T-helper 22 cell (primary cell): ENCODE measurements around the gene PNMA3.
"Not testable (repeated sequence)": the region's sequence is repeated elsewhere in the genome, so short reads cannot be mapped to it uniquely, and the experiment has no call there.

Experiments used
- DNase-seq: peaks from one replicate; pipeline ENCODE4 v3.0.0-alpha.2; 2020; ENCODE audit warnings: low read depth

Gene PNMA3

DNA sequence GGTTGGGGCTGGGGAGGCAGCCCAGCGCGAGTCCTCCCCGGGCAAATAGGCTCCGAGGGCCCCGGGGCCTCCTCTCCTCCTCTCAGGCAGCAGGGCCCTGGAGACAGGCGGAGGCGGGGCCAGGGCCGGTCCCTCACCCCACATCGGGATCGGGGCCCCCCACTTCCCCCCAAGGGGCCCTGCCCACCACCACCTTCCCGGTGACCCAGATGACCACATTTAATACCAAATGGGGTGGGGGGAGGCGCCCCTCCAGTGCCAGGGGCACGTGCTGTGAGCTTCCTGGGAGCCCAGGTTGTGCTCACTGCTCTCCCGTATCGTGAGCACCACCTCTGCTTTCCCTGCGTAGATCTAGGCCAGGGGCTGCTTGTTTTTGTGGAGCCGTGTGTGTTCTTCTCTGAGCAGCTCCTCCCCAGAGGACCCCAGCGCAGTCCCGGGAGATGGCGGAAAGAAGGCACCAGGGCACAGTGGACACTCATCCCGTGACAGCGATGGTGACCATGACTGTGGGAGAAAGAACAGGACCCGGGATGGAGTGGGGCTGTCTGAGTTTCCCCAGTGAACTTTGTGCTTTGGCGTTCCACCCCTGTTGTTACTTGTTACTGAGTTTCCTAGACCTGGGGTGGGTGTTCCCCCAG, 18.1 kb downstream of the PNMA3 start:
- DNase-seq = no peak

DNA sequence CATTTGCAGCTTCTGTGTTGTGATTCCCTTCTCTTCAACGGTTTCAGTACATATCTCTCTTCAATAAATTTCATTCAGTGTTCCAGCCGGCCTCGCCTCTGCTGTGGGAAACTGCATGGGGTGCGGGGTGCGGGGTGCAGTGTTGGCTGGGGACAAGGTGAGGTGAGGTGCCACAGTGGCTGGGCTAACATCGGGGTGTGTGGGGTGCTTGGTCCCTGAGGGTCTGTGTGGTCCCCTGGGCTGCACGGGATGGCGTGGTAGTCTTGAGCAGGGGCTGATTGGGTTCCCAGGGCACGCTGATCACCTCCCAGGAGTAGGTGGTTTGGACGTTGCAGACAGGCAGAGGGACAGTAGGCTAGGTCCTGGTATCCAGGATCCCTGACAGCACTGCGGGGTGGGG, 18.7 kb downstream of the PNMA3 start:
- DNase-seq = no peak

DNA sequence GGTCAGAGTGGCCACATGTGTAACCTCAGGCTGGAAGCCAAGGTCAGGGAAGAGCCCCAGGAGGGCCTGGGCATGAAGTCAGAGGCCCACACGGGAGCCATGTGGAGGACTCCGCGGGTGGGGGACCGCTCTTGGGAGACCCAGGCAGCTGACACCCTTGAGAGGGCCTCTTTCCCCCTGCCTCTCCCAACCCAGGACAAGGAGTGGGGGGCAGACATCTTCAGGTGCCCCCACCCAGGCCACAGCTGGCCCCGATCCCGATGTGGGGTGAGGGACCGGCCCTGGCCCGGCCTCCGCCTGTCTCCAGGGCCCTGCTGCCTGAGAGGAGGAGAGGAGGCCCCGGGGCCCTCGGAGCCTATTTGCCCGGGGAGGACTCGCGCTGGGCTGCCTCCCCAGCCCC, 19.1 kb downstream of the PNMA3 start:
- no peak for DNase-seq

- not testable (repeated sequence) for DNase-seq
Observed at GRCh38 chrX:153077437-153078135, 21.3 kb downstream of the PNMA3 start.

- DNase-seq = not testable (repeated sequence)
Observed at GRCh38 chrX:153083238-153083923, 27.1 kb downstream of the PNMA3 start.

DNA sequence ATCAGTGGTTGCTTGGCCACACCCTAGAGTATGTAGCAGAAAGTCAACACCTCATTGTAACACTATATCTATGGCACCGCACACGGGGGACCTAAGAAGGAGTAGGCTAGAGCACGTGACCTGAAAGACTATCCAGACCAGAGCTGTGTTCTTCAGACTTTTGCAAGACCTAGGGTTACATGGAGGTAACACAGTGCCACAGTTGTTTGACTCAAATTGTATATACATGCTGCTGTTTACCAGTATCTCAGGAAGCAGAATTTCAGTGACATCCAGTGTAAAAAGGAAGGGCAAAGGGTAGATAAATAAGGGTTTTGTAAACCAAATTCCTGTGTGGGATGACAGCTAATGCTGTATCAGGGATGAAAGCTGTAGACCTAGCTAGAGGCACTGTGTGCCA, 46.1 kb downstream of the PNMA3 start:
- DNase-seq = no peak

- not testable (repeated sequence) for DNase-seq
Observed at GRCh38 chrX:153104959-153105358, 48.7 kb downstream of the PNMA3 start.

- DNase-seq = not testable (repeated sequence)
Observed at GRCh38 chrX:153106092-153106801, 50.0 kb downstream of the PNMA3 start.
